HuH-7.5 (cell line): ENCODE data around the gene AURKA.
A peak's percentile ranks its signal among the peaks of the same experiment; 100 is the strongest.
"Not testable (repeated sequence)": the region's sequence is repeated elsewhere in the genome, so short reads cannot be mapped to it uniquely, and the experiment has no call there.

ENCODE experiments used
- DNase-seq: peaks from one replicate; pipeline ENCODE4 v3.0.0; 2011; ENCODE audit warnings: low spot score

The AURKA gene

GRCh38 chr20:56420940-56421688 lies 29.1 kb upstream of the AURKA start:
- no peak for DNase-seq

- DNase-seq = no peak
Observed at GRCh38 chr20:56420028-56420427, 28.0 kb upstream of the AURKA start.

GRCh38 chr20:56418385-56418861 lies 26.4 kb upstream of the AURKA start:
- DNase-seq = no peak

- no peak for DNase-seq
Observed at GRCh38 chr20:56417911-56418310, 25.9 kb upstream of the AURKA start.

GRCh38 chr20:56417402-56417801 lies 25.4 kb upstream of the AURKA start:
- no peak for DNase-seq

GRCh38 chr20:56414842-56415765 lies 23.1 kb upstream of the AURKA start:
- DNase-seq = no peak

GRCh38 chr20:56412949-56413348 lies 20.9 kb upstream of the AURKA start:
- DNase-seq = no peak

GRCh38 chr20:56412473-56412790 lies 20.4 kb upstream of the AURKA start:
- no peak for DNase-seq

GRCh38 chr20:56411759-56412472 lies 19.9 kb upstream of the AURKA start, which contains the start of gene CASS4:
Gene CASS4, plus strand, starts transcription at chr20:56412260. Its CDS starts 199 bp downstream, at chr20:56412459.
- no peak for DNase-seq

GRCh38 chr20:56411287-56411686 lies 19.3 kb upstream of the AURKA start:
- DNase-seq = not testable (repeated sequence)

GRCh38 chr20:56409956-56410355 lies 17.9 kb upstream of the AURKA start:
- DNase-seq = no peak

- DNase-seq = no peak
Observed at GRCh38 chr20:56409521-56409920, 17.5 kb upstream of the AURKA start.

GRCh38 chr20:56406910-56407309 lies 14.9 kb upstream of the AURKA start:
- DNase-seq = no peak

- not testable (repeated sequence) for DNase-seq
Observed at GRCh38 chr20:56405356-56405755, 13.3 kb upstream of the AURKA start.

GRCh38 chr20:56403465-56403864 lies 11.4 kb upstream of the AURKA start:
- DNase-seq = no peak

- peak; percentile 36 for DNase-seq
Observed at GRCh38 chr20:56400001-56400640, 8.1 kb upstream of the AURKA start.

- no peak for DNase-seq
Observed at GRCh38 chr20:56395166-56395565, 3.2 kb upstream of the AURKA start.

- DNase-seq = no peak
Observed at GRCh38 chr20:56393653-56394052, 1.6 kb upstream of the AURKA start.

GRCh38 chr20:56392881-56393482 lies 967 bp upstream of the AURKA start:
- peak; percentile 32 for DNase-seq

GRCh38 chr20:56391596-56392131 lies 351 bp downstream of the AURKA start:
- peak; percentile 22 for DNase-seq

- no peak for DNase-seq
Observed at GRCh38 chr20:56391037-56391436, 978 bp downstream of the AURKA start.
